NCI-H2081 treated with DMSO at 0.1 percent for 48 hours (cell line): ENCODE data around the gene CDC37.

Experiments
- DNase-seq: peaks from one replicate; lab custom pipeline; 2025; lab: John Stamatoyannopoulos, UW

The CDC37 gene

GRCh38 chr19:10353793-10354391, 49.5 kb downstream of the CDC37 start:
- DNase-seq, result no peak

GRCh38 chr19:10352764-10353671, 50.3 kb downstream of the CDC37 start:
- DNase-seq, result no peak

- DNase-seq, result no peak
Observed at GRCh38 chr19:10346509-10346908, 56.8 kb downstream of the CDC37 start.

GRCh38 chr19:10344780-10345179, 58.6 kb downstream of the CDC37 start:
- DNase-seq, result no peak

GRCh38 chr19:10343495-10343894, 59.8 kb downstream of the CDC37 start:
- no peak for DNase-seq
